Measurements from ENCODE around the gene NR5A1. TPM values are rescaled to one million over a fixed set of nuclear protein-coding genes. Genes with fewer than 3 reads are reported as not detected.

The NR5A1 gene
- total RNA-seq, 1 donor from 2014 or later = not detected

- intact Hi-C loops (cut with micrococcal nuclease) = no loop called here
These were observed 7.0 kb downstream of the NR5A1 start for GRCh38 chr9:124500028-124500795.

- intact Hi-C loops (cut with micrococcal nuclease) = no loop called here
These were observed 8.0 kb downstream of the NR5A1 start for GRCh38 chr9:124499216-124499615.

- intact Hi-C loops (cut with micrococcal nuclease) = no loop called here
These were observed 8.6 kb downstream of the NR5A1 start for GRCh38 chr9:124498499-124499146.

DNA sequence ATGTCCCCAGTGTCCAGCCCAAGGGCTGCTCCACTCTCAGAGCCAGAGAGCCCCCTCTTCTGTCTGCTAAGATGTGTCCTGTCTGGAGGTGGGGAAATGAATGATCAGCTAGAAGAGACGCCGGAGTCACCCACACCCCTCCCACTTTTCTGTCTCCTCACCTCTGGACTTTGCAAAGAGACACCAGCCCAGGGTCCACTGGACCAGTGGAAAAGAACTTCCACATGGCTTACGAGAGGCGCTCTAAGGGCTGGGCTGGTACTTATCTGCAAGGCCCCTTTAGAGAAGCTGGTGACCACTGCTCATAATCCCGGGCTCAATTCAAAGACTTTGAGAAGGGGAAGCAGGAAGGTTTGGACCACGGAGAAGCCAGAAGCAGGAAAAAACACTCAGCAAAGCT, 9.2 kb downstream of the NR5A1 start:
- intact Hi-C loops (cut with micrococcal nuclease) = no loop called here

- intact Hi-C loops (cut with micrococcal nuclease) = no loop called here
These were observed 9.8 kb downstream of the NR5A1 start for GRCh38 chr9:124497441-124497840.

DNA sequence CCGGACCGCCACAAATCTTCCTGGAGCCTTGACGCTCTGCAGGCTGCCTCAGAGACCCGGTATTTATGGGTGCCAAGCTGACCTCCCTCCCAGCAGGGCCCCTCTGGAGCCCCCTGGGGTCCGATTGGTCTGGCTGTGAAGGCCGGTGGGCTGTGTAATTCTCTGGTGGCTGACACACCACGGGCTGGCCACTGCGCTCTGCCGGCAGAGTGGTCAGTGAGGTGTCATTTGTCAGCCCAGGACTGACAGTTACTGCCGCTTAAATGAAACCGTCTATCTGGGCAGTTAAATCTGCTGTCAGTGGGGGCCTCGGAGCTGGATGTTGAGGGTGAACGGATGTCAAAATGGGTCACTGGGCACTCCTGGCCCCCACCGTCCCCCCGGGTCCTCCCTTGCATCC, 10.7 kb downstream of the NR5A1 start:
- intact Hi-C loops (cut with micrococcal nuclease) = no loop called here

GRCh38 chr9:124496075-124496449, 11.1 kb downstream of the NR5A1 start:
- intact Hi-C loops (cut with micrococcal nuclease) = no loop called here

GRCh38 chr9:124495126-124496074, 11.8 kb downstream of the NR5A1 start:
- intact Hi-C loops (cut with micrococcal nuclease) = no loop called here

GRCh38 chr9:124493794-124494479, 13.3 kb downstream of the NR5A1 start:
- intact Hi-C loops (cut with micrococcal nuclease) = no loop called here

GRCh38 chr9:124493218-124493617, 14.0 kb downstream of the NR5A1 start:
- intact Hi-C loops (cut with micrococcal nuclease) = no loop called here

GRCh38 chr9:124492818-124493217, 14.4 kb downstream of the NR5A1 start:
- intact Hi-C loops (cut with micrococcal nuclease) = no loop called here

- intact Hi-C loops (cut with micrococcal nuclease) = no loop called here
These were observed 15.9 kb downstream of the NR5A1 start for GRCh38 chr9:124491049-124491975.

- intact Hi-C loops (cut with micrococcal nuclease) = no loop called here
These were observed 17.2 kb downstream of the NR5A1 start for GRCh38 chr9:124490004-124490403.

DNA sequence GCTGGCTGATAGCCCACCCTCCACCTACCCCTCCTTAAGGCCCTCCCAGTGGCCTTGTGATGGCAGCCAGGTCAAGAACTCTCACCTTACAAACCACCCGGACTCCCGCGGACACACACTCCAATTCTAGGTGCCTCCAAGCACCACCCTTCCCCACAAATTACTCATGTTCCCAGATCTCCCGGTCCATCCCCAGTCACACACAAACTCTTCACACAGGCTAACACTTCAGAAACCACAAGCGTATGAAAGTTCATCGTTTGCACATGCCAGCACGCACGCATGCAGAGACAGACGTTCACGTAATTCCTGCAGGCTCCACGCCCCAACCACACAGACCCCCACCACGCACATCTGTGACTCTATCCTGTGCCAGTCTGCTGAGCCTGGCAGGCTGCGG, 18.0 kb downstream of the NR5A1 start:
- intact Hi-C loops (cut with micrococcal nuclease) = no loop called here

GRCh38 chr9:124488641-124489210, 18.5 kb downstream of the NR5A1 start:
- intact Hi-C loops (cut with micrococcal nuclease) = no loop called here

GRCh38 chr9:124487260-124488182, 19.7 kb downstream of the NR5A1 start:
- intact Hi-C loops (cut with micrococcal nuclease) = no loop called here

GRCh38 chr9:124486778-124487259, 20.4 kb downstream of the NR5A1 start:
- intact Hi-C loops (cut with micrococcal nuclease) = no loop called here

DNA sequence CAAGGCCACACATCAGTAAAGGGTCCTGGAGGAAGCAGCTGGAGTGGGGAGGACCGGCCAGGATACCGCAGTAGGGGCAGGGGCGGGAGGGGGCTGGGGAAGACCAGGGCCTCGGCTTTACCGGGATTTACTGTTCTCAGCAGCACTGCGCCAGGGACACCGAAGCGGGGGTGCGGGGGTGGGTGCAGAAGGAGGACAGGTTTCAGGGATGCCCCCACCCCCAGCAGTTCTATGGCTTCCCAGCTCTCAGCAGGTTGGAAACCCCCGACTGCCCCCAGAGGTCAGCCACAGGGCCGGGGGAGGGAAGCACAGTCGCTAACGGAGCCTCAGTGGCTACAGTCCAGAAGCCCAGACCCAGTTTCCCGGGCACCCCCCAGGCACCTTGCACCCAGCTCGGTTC, 21.3 kb downstream of the NR5A1 start:
- intact Hi-C loops (cut with micrococcal nuclease) = no loop called here

DNA sequence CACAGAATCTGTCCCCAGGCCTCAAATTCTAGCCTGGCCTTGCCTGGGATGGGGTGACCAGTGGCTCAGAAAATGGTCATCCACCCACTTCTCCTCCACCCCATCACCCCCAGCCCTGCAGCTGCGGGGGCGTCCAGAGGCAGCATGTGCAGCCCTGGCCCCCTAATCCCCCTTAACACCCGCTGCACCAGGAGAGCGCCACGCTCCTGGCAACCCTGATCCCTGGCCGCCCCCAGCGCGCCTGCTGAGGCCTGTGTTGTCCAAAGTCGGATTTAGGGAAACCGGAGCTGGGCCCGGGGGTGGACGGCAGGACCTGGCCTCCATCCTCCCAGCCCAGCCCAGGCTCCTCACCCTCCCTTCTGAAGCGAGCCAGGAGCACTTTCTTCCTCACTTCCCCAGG, 22.0 kb downstream of the NR5A1 start:
- intact Hi-C loops (cut with micrococcal nuclease) = no loop called here

All from T-helper 1 cell treated with Interleukin-12 subunit alpha and Interleukin-12 subunit beta and Interleukin-4 antibody, amounts not matched to agents 30 ng/mL and 1 ng/mL, for 36 hours (primary cell).